HG03439 (cell line): ENCODE measurements around the gene SORL1.
"Not testable (repeated sequence)": the region's sequence is repeated elsewhere in the genome, so short reads cannot be mapped to it uniquely, and the experiment has no call there.

Experiments
- ATAC-seq: cut with Tn5 transposase; IDR thresholded peaks from one replicate; pipeline ENCODE4 v1.9.1; 2021; ENCODE audit warnings: mild to moderate bottlenecking, moderate library complexity; ENCODE audit not compliant: unreplicated experiment

SORL1 gene, protein sequence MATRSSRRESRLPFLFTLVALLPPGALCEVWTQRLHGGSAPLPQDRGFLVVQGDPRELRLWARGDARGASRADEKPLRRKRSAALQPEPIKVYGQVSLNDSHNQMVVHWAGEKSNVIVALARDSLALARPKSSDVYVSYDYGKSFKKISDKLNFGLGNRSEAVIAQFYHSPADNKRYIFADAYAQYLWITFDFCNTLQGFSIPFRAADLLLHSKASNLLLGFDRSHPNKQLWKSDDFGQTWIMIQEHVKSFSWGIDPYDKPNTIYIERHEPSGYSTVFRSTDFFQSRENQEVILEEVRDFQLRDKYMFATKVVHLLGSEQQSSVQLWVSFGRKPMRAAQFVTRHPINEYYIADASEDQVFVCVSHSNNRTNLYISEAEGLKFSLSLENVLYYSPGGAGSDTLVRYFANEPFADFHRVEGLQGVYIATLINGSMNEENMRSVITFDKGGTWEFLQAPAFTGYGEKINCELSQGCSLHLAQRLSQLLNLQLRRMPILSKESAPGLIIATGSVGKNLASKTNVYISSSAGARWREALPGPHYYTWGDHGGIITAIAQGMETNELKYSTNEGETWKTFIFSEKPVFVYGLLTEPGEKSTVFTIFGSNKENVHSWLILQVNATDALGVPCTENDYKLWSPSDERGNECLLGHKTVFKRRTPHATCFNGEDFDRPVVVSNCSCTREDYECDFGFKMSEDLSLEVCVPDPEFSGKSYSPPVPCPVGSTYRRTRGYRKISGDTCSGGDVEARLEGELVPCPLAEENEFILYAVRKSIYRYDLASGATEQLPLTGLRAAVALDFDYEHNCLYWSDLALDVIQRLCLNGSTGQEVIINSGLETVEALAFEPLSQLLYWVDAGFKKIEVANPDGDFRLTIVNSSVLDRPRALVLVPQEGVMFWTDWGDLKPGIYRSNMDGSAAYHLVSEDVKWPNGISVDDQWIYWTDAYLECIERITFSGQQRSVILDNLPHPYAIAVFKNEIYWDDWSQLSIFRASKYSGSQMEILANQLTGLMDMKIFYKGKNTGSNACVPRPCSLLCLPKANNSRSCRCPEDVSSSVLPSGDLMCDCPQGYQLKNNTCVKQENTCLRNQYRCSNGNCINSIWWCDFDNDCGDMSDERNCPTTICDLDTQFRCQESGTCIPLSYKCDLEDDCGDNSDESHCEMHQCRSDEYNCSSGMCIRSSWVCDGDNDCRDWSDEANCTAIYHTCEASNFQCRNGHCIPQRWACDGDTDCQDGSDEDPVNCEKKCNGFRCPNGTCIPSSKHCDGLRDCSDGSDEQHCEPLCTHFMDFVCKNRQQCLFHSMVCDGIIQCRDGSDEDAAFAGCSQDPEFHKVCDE (N-terminal part only)

DNA sequence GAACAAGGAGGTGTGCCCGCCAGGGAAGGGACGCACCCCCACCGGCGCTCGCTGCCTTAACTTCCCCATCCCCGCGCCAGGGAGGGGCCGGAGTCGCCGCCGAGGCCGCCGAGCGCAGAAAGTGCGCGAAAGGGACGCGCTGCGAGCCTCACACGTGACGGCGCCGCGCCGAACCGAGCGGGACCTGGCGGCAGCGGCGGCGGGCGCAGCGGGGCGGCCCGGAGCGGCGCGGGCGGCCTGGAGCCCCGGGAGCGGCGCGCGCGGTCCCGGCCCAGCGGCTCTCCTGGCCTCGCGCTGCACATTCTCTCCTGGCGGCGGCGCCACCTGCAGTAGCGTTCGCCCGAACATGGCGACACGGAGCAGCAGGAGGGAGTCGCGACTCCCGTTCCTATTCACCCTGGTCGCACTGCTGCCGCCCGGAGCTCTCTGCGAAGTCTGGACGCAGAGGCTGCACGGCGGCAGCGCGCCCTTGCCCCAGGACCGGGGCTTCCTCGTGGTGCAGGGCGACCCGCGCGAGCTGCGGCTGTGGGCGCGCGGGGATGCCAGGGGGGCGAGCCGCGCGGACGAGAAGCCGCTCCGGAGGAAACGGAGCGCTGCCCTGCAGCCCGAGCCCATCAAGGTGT is at the start of gene SORL1:
Gene SORL1 (plus strand): TSS at position 329 of the 623 bp plus-strand sequence. CDS start 18 bp downstream, at position 347.
- peak; percentile 64 for ATAC-seq

DNA sequence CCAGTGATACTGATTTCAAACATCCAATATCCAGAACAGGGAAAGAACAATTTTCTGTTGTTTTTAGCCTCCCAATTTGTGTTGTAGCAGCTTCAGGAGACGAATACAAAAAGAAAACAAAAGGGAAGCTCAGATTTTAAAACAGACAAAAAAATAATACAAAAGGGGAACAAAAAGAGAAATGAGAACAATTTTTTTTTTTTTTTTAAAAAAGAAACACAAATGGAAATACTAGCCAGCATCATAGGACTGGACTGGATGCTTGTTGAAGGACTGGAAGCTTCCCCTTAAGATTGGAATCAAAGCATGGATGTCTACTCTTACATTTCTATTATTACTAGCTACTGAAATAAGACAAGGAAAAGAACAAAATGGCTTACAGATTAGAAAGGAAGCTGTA is 46.5 kb upstream of the SORL1 start:
- ATAC-seq = no peak

DNA sequence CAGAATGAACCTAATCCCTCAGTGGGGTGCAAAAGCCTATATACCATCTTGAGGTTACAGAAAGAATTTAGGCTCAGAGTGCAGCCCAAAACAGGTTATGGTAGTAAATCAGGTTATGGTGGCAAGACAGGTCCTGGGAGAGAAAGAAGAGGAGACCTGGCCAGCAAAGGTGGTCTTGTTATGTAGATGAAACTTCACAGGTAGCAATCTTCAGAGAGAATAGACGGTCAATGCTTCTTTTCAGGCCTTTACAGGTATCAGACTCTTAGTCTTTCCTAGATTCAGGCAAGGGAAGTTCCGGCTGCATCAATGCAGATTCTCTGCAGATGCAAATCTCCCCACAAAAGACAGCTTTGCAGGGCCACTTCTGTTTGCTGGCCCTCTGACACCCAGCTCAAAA is 45.8 kb upstream of the SORL1 start:
- no peak for ATAC-seq

DNA sequence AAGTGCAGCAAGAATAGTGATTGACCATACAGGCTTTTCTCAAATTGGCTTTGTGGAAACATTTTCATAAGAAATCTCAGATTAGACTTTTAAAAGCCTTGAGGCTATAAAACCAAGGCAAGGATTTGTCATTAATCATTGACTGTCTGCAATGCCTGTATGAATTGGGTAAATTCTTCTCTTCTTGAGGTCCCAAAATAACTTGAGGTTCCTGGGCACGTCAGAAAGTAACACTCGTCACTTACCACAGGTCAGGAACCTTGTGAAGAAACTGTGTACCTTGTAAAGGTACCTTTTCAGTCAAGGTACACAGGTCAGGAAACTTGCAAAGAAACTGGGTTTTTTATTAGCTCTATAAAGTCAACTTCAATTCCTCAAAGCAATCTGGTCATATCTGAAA is 43.3 kb upstream of the SORL1 start:
- no peak for ATAC-seq

DNA sequence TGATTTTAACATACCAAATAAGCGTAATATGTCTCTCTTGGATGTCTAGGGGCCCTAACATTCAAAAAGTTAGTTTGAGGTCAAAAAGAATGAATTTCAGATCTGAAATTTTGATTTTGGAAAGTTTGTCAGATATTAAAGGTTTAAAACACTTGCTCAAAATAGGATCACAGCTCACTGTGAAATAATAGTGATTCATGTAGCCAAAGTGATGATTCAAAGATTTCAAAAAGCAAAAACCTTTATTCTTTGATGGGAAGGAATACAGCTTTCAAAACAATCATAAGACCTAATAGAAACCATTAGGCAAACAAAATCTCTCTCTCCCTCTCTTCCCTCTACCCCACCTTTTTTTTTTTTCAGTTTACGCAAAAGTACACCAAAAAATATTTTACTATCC is 42.1 kb upstream of the SORL1 start:
- ATAC-seq = not testable (repeated sequence)

DNA sequence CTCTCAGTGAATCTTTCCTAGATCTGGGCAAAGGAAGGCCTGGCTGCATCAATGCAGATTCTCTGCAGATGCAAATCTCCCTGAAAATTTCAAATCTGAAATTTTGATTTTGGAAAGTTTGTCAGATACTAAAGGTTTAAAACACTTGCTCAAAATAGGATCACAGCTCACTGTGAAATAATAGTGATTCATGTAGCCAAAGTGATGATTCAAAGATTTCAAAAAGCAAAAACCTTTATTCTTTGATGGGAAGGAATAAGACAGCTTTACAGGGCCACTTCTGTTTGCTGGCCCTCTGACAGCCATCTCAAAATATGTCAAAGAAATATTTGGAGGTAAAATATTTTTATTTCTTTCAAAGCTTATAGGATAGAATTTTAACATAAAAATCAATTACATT is 40.8 kb upstream of the SORL1 start:
- not testable (repeated sequence) for ATAC-seq

DNA sequence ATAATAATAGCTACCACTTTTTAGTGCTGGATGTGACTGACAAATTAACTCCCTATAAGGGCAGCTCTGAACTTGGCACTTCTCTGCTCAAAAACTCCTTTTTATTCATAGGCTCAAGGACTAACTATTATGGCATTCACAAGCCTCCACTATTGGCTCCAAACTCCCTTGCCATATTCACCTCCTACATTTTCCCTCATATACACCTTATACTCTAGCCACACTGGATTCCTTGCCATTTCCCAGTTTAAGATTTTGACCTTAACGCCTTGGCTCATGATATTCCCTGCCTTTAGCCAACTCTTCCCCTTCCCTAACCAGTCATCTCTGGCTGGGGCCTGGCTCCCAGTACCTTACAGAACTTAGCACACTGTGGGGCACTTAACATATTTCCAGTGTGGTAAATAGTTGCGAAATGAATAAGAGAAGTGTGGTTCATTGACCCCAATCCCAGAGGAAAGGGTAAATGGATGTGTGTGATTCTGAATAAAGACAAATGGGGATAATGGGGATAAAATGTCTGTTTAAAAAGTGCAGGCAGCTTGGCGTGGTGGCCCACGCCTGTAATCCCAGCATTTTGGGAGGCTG is 40.0 kb upstream of the SORL1 start:
- ATAC-seq = no peak

DNA sequence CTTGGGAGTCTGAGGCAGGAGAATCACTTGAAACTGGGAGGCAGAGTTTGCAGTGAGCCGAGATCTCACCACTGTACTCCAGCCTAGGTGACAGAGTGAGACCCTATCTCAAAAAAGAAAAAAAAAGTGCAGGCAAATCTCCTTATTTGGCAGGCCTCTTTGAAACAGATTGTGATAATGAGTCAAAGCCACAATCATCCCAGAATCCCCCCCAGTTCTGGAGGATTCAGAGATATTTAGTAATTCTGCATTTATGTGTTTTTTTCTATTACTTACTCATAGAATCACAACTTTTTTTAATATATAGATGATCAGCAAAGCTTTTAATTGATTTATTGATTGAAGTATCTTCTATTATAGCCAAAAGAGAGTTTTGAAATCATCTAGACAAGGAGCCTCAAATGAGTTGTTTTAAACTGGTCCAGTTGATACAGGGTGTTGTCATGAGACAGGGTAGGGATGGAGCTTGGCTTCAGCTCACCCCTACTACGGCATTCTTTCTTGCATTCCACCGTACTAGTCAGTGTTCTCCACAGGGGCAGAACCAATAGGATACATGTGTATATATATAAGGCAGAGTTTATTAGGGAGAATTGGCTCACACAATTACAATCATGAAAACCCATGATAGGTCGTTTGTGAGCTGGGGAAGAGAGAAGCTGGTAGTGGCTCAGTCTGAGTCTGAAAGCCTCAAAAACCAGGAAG is 39.3 kb upstream of the SORL1 start:
- no peak for ATAC-seq

DNA sequence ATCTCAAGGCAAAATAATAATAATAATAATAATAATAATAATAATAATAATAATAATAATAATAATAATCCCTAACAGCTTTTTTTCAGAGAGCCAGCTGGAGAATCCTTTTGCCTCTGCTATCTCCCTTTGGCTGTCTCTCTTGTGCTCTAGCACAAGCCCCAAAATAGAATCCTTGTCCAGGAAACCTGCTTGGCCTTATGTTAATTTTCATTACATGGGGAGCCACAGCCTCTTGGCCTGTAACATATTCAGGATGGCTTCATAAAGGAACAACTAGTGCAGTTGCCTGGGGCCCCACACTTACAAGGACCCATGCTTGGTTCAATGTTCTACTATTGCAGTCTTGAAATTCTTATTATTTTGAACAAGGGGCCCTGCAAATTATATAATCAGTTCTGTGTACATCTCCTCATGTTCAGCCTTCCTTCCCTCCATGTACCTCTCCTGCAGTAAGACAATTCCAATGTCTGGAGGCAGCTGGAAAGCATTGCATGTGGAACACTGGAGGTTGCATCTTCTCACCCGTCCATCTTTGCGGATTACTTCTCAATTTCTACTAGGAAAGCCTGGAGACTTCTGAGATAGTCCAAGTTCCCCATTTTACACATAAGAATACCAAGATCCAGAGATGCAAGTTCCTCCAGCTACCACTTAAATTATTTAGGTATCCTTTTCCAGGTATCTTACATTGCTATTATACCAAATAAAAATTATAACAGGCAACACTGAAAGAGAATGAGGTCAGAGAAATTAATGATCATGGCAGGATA is 37.8 kb upstream of the SORL1 start:
- no peak for ATAC-seq

DNA sequence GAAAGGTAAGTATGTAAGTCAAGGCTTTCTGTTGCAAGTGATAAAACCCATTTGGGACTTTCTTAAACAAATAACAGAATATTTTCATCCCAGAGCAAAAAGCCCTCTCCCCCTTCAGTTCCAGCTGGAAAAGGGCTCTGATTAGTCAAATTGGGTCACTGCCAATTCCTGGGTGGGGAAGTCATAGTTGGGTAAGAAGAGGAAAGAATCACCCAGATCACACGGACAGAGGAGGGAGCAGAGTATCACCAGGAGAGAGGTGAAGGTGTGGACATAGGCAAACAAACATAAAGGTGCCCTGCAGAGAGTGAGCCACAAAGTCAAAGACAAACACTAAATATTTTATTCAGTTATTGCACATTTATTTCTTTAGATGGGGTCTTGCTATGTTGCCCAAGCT is 36.3 kb upstream of the SORL1 start:
- ATAC-seq = no peak

DNA sequence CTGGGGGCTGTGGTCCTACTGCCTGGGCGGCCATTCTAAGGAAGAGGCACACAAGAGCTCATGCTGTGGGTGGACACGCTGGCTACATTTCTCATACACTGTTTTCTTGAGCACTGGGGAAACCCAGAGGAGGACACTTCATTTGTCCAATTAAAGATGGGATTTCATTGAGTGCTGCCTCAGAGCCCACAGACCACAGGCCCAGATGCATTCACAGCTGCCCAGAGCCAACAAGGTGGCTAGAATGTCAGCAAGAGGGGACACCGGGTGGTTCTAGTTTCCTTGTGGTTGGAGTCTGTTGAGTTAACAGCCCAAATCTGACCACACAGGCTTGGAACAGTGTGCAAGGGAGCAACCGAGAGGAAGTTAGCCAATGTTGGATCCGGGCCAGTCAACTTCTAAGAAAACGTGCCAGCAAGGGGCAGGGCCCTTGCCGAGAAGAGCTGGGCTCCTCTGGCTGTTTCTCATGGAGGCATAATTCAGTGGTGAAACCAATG is 35.0 kb upstream of the SORL1 start:
- peak; percentile 46 for ATAC-seq

DNA sequence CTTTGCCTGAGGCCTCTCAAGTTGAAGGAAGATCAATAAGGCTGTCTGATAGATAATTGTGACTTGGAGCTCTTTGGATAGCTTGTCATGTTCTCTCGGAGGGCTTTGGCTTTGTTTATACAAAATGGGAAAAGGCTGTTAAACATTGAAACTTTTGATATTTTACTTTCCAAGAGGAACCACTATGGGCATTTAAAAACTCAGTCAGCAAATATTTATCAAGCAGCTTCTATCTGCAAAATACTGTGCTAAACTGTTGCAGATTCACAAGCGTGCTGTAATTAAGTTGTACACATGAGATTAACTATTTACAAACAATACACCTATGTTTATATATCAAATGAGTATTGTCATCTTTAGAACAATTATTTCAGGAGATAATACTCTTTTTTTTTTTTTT is 34.5 kb upstream of the SORL1 start:
- ATAC-seq = no peak

DNA sequence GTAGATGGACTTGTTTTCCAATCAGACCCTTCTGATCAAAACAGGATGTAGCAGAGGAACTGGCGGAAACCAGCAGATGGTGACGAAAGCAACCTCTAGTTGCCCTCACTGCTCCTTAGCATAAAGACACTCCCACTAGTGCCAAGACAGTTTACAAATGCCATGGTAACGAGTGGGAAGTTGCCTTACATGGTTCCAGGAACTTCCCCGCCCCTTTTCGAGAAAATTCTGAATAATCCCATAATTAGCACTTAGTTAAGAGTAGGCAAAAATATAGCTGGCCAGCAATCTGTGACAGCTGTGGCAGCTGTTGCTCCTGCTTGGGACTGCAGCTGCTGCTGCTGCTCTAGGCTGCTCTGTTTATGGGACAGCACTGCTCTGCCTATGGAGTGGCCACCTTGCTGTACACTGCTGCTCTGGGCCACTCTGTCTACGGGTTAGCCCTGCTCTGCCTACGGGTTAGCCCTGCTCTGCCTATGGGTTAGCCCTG is 33.4 kb upstream of the SORL1 start:
- ATAC-seq = peak; percentile 45

DNA sequence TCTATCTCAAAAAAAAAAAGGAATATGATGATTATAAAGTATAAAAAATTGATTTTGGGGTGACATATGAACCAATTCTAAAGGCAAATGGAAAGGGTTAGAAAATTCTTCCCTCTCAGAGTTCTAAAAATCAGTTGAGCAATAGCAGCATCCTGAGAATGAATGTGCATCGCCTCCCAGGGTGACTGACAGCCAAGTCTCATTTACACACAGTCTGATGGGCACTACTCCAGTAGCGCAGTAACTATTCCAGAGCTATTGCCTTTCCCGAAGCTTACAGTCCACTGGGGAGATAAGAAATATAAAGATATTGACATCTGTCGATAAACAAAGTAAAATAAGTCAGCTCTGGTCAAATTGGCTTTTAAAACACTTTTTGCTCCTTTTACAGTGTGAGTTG is 32.3 kb upstream of the SORL1 start:
- ATAC-seq = no peak

DNA sequence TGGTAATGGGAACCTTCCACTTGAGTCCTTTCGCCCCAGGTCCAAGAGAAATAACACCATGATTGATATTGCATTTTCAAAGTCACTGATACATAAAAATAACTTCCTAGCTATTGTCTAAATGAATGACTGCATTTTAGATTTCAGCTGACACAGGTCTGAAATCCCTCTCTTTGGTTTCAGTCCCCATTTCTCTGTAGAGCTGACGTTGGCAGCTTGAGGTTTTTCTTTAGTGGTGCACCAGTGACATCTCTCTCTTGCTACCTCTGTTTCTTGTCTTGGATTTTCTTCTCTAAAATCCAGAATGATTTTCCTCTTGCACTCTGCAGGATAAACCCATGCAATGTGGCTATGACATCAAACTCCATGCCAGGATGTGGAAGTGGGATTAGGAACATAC is 31.7 kb upstream of the SORL1 start:
- ATAC-seq = no peak

DNA sequence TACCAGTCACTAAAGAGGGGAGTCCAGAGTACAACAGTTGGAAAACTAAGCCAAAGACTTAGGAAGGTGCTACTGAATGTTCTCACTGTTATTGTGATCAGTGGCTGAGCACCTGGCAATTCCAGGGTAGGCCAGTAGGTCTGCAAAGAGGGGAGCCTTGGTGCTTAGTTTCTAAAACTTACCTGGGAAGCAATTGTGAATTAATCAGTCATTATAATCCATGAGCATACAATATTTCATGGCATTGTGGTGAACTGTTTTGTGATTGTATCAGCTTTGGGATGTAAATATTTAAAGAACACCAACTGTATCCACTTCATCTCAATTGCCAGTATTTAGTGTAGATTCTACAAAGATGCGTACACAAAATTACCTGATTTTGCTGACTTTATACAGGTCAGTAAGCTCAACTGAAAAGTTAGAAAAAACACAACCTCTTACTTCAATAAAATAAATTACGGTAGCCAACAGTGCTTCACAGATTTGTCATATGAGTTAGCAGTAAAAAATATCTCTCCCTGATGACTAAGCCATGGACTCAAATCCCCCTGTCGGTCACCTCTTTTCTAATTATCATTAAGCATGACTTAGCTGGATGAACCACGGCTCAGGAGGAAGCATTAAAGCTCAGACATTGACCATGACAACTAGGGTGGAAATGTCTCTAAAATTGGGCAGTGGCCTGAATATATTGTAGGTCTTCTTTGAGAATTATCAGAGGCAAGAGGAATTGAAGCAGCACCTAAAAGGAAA is 30.8 kb upstream of the SORL1 start:
- ATAC-seq = no peak

DNA sequence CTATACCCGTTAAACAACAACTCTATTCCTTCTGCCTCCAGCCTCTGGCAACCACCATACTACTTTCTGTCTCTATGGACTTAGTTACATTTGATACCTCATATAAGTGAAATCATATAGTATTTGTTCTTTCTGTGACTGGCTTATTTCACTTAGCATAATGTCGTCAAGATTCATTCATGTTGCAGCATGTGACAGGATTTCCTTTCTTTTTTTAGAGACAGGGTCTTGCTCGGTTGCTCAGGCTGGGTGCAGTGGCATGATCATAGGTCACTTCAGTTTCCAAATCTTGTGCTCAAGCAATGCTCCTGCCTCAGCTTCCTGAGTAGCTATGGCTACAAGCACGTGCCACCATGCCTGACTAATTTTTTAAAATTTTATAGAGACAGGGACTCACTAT is 29.4 kb upstream of the SORL1 start:
- ATAC-seq = no peak

DNA sequence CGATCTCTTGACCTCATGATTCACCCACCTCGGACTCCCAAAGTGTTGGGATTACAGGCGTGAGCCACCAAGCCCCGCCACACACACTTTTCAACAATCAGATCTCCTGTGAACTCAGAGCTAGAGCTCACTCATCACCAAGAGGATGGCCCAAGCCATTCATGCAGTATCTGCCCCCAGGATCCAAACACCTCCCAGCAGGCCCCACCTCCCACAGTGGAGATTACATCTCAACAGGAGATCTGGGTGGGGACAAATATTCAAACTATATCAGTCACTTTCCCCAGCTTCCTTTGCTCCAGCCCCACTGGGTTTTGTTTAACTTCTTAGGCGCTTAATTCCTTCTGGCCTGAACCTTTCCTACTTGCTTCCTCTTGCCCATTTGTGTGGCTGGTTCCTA is 26.3 kb upstream of the SORL1 start:
- ATAC-seq = no peak
